OCI-LY1 (cell line): Measurements from ENCODE around the gene CEP152.

ENCODE experiments used
- CTCF ChIP-seq: fragments of 200-600 bp; sonication (generic), shearing (Covaris generic); IDR thresholded peaks from 2 replicates; pipeline ENCODE4 v1.5.1; 2017; ENCODE audit warnings: mild to moderate bottlenecking, antibody characterized with exemption, low read length, moderate library complexity, mixed read lengths
- EZH2 ChIP-seq: fragments of 200-600 bp; sonication (generic), shearing (Covaris generic); IDR thresholded peaks from 2 replicates; pipeline ENCODE4 v1.8.0; 2017; ENCODE audit warnings: borderline replicate concordance, mixed run types, mild to moderate bottlenecking, antibody characterized with exemption, low read length, moderate library complexity, mixed read lengths

- no peak for TF ChIP-seq CTCF
- TF ChIP-seq EZH2, result no peak
These were observed 92.2 kb downstream of the CEP152 start for GRCh38 chr15:48718646-48719045.
